Keratinocyte (primary cell): ENCODE results near the gene DLG2. TPM values are rescaled to one million over a fixed set of nuclear protein-coding genes. Genes with fewer than 3 reads are reported as not detected.

Experiments
- DNase-seq: peaks from one replicate; pipeline ENCODE4 v3.0.0-alpha.2; 2011; ENCODE audit warnings: low read depth, missing footprints, low spot score
- FAIRE-seq: peaks from 2 replicates; lab custom pipeline; 2011; peaks lifted over from hg19 to GRCh38; lab: Jason Lieb, UNC
- H2AFZ ChIP-seq: 2 replicates; pipeline ENCODE4 v1.6.0; 2012; ENCODE audit warnings: low read length, control low read depth, inconsistent platforms; ENCODE audit not compliant: control insufficient read depth
- H3K27ac ChIP-seq: 2 replicates; pipeline ENCODE4 v1.5.1; 2011; ENCODE audit warnings: low read length; ENCODE audit not compliant: control insufficient read depth, insufficient read depth
- H3K27me3 ChIP-seq: 3 replicates; pipeline ENCODE4 v1.6.0; 2011; ENCODE audit warnings: low read length; ENCODE audit not compliant: control insufficient read depth, insufficient read depth; ENCODE audit errors: extremely low read depth
- H3K36me3 ChIP-seq, 2 experiments: 2 replicates in 1 of 2; 3 replicates in 1 of 2; pipeline ENCODE4 v1.5.1; 2011; ENCODE audit warnings: low read length in 2 of 2, mild to moderate bottlenecking in 1 of 2; ENCODE audit not compliant: control insufficient read depth in 2 of 2, insufficient read depth in 2 of 2; ENCODE audit errors: extremely low read depth in 1 of 2
- H3K4me1 ChIP-seq: 3 replicates; pipeline ENCODE4 v1.5.1; 2011; ENCODE audit warnings: low read length; ENCODE audit not compliant: control insufficient read depth, insufficient read depth; ENCODE audit errors: extremely low read depth
- H3K4me2 ChIP-seq: 3 replicates; pipeline ENCODE4 v1.6.0; 2011; ENCODE audit warnings: low read depth, low read length; ENCODE audit not compliant: control insufficient read depth, insufficient read depth; ENCODE audit errors: extremely low read depth
- H3K4me3 ChIP-seq, 3 experiments: fragments of 200-600 bp in 1 of 3; sonication (generic) in 1 of 3; 2 replicates in 2 of 3; 3 replicates in 1 of 3; pipeline ENCODE4 v1.5.1; 2011 to 2016; ENCODE audit warnings: low read length in 3 of 3, mild to moderate bottlenecking in 3 of 3, control low read depth in 2 of 3, inconsistent platforms in 1 of 3, low read depth in 1 of 3, mixed read lengths in 1 of 3, mixed run types in 1 of 3, moderate library complexity in 1 of 3; ENCODE audit not compliant: control insufficient read depth in 2 of 3, insufficient read depth in 2 of 3; ENCODE audit errors: extremely low read depth in 1 of 3
- H3K79me2 ChIP-seq: 2 replicates; pipeline ENCODE4 v1.6.0; 2012; ENCODE audit warnings: low read length; ENCODE audit not compliant: control insufficient read depth, insufficient read depth
- H3K9ac ChIP-seq: 3 replicates; pipeline ENCODE4 v1.6.0; 2011; ENCODE audit warnings: low read length; ENCODE audit not compliant: control insufficient read depth, insufficient read depth; ENCODE audit errors: extremely low read depth
- H3K9me1 ChIP-seq: 3 replicates; pipeline ENCODE4 v1.6.0; 2011; ENCODE audit warnings: low read length; ENCODE audit not compliant: control insufficient read depth, insufficient read depth; ENCODE audit errors: extremely low read depth
- H3K9me3 ChIP-seq: 2 replicates; pipeline ENCODE4 v1.5.1; 2012; ENCODE audit warnings: low read depth, low read length; ENCODE audit not compliant: control insufficient read depth
- H4K20me1 ChIP-seq: 3 replicates; pipeline ENCODE4 v1.6.0; 2011; ENCODE audit warnings: low read length; ENCODE audit not compliant: control insufficient read depth, insufficient read depth; ENCODE audit errors: extremely low read depth
- EZH2 ChIP-seq: IDR thresholded peaks from one replicate; pipeline ENCODE4 v1.6.1; 2012; ENCODE audit warnings: inconsistent platforms, mild to moderate bottlenecking, low read length, moderate library complexity
- dilution Hi-C: fragments of 300-500 bp; cut with MboI; formaldehyde crosslinking; loops from one replicate; pipeline ENCODE4 v1.7.0; 2020; ENCODE audit warnings: low sequenced_read_pairs; ENCODE audit not compliant: extremely low pct_ligation_motif_present
- polyA plus RNA-seq, 5 experiments: library from polyadenylated mRNA; depleted of rRNA in 3 of 5; stranded (reverse) in 3 of 5; stranded (forward) in 1 of 5; unstranded in 1 of 5; fragments of >200 nt; gene quantifications; 1 replicate in 1 of 5; 2 replicates in 3 of 5; 3 replicates in 1 of 5; pipeline versions ENCODE4 v1.2.1 to v1.2.3, GENCODE V29; 2011 to 2012; ENCODE audit warnings: missing spikeins in 2 of 5, low read depth in 1 of 5, low replicate concordance in 1 of 5
- TF ChIP-seq, protein P1 (sequence below), 3 experiments: IDR thresholded peaks in 1 of 3; conservative IDR thresholded peaks in 1 of 3; optimal IDR thresholded peaks in 1 of 3; 2 replicates in 2 of 3; 3 replicates in 1 of 3; pipeline versions ENCODE3 to v1.5.1; 2011; ENCODE audit warnings: low read length in 3 of 3, mild to moderate bottlenecking in 3 of 3, moderate library complexity in 2 of 3, control low read depth in 1 of 3, inconsistent platforms in 1 of 3; ENCODE audit not compliant: insufficient read depth in 2 of 3; ENCODE audit errors: extremely low read depth in 1 of 3

Gene DLG2
- polyA plus RNA-seq, 1 donor (not counting 4 experiments of a cell fraction or from before 2014, with no cell fraction given) = 0.55 TPM

DNA sequence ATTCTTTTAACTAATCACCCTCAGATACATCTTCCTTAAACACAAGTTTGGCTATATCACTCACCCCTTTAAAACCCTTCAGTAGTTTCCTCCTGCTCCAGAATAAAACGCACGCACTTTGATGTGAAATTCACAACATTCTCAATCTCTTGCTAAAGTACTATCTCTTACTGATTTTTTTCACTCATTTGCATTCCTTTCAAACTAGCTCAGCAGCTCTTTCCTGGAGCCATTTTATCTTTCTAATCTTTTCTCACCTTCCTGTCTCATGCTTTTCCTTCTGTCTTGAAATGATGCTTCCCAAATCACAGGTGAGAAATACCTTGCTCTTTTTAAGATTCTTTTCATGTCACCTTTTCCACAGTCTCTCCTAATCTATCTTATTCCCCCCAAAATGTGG lies 1074.4 kb downstream of the DLG2 start:
- H3K27ac ChIP-seq = no peak overlapping the region
- H3K9me3 ChIP-seq = no peaks in the 10 kb centered on the region
- no peak for DNase-seq
- no peaks in the 10 kb centered on the region for H3K27me3 ChIP-seq
- H3K36me3 ChIP-seq = no peaks in the 10 kb centered on the region
- no peak overlapping the region for H2AFZ ChIP-seq
- dilution Hi-C loops = no loop called here
- no peak overlapping the region for H3K9ac ChIP-seq
- FAIRE-seq = no peak
- TF ChIP-seq, protein P1, sequence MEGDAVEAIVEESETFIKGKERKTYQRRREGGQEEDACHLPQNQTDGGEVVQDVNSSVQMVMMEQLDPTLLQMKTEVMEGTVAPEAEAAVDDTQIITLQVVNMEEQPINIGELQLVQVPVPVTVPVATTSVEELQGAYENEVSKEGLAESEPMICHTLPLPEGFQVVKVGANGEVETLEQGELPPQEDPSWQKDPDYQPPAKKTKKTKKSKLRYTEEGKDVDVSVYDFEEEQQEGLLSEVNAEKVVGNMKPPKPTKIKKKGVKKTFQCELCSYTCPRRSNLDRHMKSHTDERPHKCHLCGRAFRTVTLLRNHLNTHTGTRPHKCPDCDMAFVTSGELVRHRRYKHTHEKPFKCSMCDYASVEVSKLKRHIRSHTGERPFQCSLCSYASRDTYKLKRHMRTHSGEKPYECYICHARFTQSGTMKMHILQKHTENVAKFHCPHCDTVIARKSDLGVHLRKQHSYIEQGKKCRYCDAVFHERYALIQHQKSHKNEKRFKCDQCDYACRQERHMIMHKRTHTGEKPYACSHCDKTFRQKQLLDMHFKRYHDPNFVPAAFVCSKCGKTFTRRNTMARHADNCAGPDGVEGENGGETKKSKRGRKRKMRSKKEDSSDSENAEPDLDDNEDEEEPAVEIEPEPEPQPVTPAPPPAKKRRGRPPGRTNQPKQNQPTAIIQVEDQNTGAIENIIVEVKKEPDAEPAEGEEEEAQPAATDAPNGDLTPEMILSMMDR (optimal IDR thresholded peaks at IDR 0.05 in 1 of 3, IDR thresholded peaks at IDR 0.05 in 1 of 3, conservative IDR thresholded peaks at IDR 0.05 in 1 of 3; ENCODE audit: extremely low read depth in 1 of 3, insufficient read depth in 2 of 3, low read length in 3 of 3) = no peak
- TF ChIP-seq EZH2 = no peak
- H3K9me1 ChIP-seq = no peaks in the 10 kb centered on the region
- H4K20me1 ChIP-seq = no peaks in the 10 kb centered on the region
- H3K79me2 ChIP-seq = no peaks in the 10 kb centered on the region
- H3K4me1 ChIP-seq = no peaks in the 10 kb centered on the region
- no peak overlapping the region for H3K4me2 ChIP-seq
- no peak overlapping the region for H3K4me3 ChIP-seq

DNA sequence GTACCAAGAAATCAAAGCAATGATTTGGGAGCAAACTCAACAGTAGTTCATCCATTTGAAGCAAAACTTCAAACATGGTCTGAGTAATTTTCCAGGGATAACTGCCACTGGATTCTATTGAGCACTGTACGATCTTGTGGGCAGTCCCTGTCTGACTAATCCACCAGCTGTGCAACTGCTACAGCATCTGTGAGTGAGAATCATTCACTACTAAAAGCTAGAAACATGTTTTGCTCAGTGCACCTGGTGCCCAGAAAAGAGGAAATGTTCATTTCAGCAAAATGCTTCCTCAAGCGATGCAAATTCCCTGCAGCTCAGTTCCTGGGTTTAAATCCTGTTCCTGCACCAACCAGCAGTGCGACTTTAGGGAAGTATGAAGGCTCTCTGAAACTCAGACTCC lies 1077.9 kb downstream of the DLG2 start:
- no peaks in the 10 kb centered on the region for H3K27me3 ChIP-seq
- H3K4me3 ChIP-seq = no peak overlapping the region
- dilution Hi-C loops = loop anchor here (25.0 kb wide), 1 partner anchor 162 kb away; no protein-coding TSS in a partner anchor
- no peaks in the 10 kb centered on the region for H3K9me3 ChIP-seq
- no peaks in the 10 kb centered on the region for H3K36me3 ChIP-seq
- H3K4me2 ChIP-seq = no peak overlapping the region
- DNase-seq = no peak
- H3K27ac ChIP-seq = no peak overlapping the region
- H4K20me1 ChIP-seq = no peaks in the 10 kb centered on the region
- H3K79me2 ChIP-seq = no peaks in the 10 kb centered on the region
- FAIRE-seq = no peak
- TF ChIP-seq EZH2 = no peak
- TF ChIP-seq, protein P1 (optimal IDR thresholded peaks at IDR 0.05 in 1 of 3, IDR thresholded peaks at IDR 0.05 in 1 of 3, conservative IDR thresholded peaks at IDR 0.05 in 1 of 3; ENCODE audit: extremely low read depth in 1 of 3, insufficient read depth in 2 of 3, low read length in 3 of 3) = no peak
- H3K9me1 ChIP-seq = no peaks in the 10 kb centered on the region
- no peak overlapping the region for H2AFZ ChIP-seq
- H3K9ac ChIP-seq = no peak overlapping the region
- H3K4me1 ChIP-seq = no peaks in the 10 kb centered on the region
